C4-2B (cell line): ENCODE data around the gene TESK1.

Source experiments
- H3K27ac ChIP-seq: fragments of 450-650 bp; 2 replicates; pipeline ENCODE4 v1.5.1; 2017
- CTCF ChIP-seq: fragments of 450-650 bp; conservative IDR thresholded peaks from 2 replicates; pipeline ENCODE4 v1.5.1; 2017; ENCODE audit warnings: mild to moderate bottlenecking
- ZFX ChIP-seq: fragments of 450-650 bp; IDR thresholded peaks from 2 replicates; pipeline ENCODE4 v1.6.1; 2017

Gene TESK1

GRCh38 chr9:35657546-35658136 lies 52.6 kb downstream of the TESK1 start, which contains the start of gene RMRP:
RMRP (minus strand) TSS chr9:35658019.
- TF ChIP-seq ZFX (no peak), CTCF (no peak)
- H3K27ac ChIP-seq, result peak within 1 kb of the TSS; percentile 80

- TF ChIP-seq CTCF, result peak; percentile 70
- TF ChIP-seq ZFX, result no peak
- H3K27ac ChIP-seq, result peak within 1 kb of the TSS; percentile 80
Observed at GRCh38 chr9:35658137-35658967, 53.3 kb downstream of the TESK1 start, which contains the start of gene CCDC107. CCDC107 (plus strand) TSS chr9:35658292; CDS start chr9:35658380, 88 bp downstream.

- TF ChIP-seq CTCF, result no peak
- TF ChIP-seq ZFX, result no peak
- H3K27ac ChIP-seq, result peak overlapping the region; percentile 80
Observed at GRCh38 chr9:35658968-35659220, 53.8 kb downstream of the TESK1 start.

GRCh38 chr9:35659340-35659739 lies 54.3 kb downstream of the TESK1 start:
- TF ChIP-seq ZFX (no peak), CTCF (no peak)
- H3K27ac ChIP-seq, result no peak overlapping the region; the same call in 1 of the 2 replicates
